Measurements from ENCODE around the gene FEM1A.
"Not testable (repeated sequence)": the region's sequence is repeated elsewhere in the genome, so short reads cannot be mapped to it uniquely, and the experiment has no call there.

The FEM1A gene

GRCh38 chr19:4775627-4776152, 15.8 kb upstream of the FEM1A start:
- no peak for DNase-seq

DNA sequence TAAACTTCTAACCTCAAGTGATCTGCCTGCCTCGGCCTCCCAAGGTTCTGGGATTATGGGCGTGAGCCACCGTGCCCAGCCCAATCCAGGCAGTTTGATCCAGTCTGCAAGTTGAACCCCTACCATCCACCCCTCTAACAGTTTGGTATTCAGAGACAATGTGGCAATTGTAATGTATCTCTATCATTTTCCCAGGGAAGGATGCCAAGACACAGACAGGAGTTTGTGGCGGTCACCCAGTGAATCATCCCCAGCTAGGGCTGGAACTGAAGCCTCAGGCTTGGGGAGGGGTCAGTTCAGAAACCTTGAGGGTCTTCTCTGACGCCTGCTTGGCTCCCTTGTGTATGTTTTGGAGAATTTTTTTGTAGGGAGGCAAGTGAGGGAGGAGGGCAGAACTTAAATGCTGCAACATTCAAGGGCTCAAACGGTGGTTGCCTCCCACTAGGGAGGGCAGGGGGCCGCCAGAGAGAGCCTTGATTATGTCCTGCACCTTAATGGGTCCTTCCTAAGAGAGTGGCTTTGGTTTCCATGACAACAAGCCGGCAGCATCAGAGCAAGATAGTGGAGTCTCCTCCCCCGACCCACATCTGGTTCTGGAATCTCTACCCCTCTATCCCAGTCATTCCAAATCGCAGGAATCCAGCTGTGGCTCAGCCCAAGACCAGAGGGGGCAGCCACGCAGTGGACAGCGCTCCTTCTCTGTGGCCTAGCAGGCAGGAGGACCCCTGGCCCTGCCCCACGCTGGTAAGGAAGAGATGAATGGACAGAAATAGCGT, 14.9 kb upstream of the FEM1A start:
- DNase-seq: no peak

DNA sequence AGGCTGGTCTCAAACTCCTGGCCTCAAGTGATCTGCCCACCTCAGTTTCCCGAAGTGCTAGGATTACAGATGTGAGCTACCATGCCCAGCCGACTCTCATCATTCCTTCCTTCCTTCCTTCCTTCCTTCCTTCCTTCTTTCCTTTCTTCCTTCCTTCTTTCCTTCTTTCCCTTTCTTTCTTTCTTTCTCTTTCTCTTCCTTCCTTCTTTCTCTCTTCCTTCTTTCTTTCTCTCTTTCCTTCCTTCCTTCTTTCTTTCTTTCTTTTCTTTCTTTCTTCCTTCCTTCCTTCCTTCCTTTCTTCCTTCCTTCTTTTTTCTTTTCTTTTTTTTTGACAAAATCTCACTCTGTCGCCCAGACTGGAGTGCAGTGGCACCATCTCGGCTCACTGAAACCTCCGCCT, 13.4 kb upstream of the FEM1A start:
- not testable (repeated sequence) for DNase-seq

GRCh38 chr19:4780860-4781259, 10.7 kb upstream of the FEM1A start:
- no peak for DNase-seq

GRCh38 chr19:4781801-4782200, 9.7 kb upstream of the FEM1A start:
- DNase-seq: no peak

DNA sequence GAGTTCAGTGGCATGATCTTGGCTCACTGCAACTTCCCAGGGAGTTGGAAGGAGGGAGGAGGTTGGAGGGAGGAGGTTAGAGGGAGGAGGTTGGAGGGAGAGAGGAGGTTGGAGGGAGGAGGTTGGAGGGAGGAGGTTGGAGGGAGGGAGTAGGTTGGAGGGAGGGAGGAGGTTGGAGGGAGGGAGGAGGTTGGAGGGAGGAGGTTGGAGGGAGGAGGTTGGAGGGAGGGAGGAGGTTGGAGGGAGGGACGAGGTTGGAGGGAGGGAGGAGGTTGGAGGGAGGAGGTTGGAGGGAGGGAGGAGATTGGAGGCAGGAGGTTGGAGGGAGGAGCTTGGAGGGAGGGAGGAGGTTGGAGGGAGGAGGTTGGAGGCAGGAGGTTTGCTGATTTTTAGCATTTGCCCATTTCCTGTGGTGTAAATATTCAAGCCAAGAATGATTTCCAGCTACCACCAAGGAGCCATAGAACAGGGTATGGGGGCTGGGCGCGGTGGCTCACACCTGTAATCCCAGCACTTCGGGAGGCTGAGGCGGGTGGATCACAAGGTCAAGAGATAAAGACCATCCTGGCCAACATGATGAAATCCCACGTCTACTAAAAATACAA, 5.0 kb upstream of the FEM1A start:
- DNase-seq: not testable (repeated sequence)

DNA sequence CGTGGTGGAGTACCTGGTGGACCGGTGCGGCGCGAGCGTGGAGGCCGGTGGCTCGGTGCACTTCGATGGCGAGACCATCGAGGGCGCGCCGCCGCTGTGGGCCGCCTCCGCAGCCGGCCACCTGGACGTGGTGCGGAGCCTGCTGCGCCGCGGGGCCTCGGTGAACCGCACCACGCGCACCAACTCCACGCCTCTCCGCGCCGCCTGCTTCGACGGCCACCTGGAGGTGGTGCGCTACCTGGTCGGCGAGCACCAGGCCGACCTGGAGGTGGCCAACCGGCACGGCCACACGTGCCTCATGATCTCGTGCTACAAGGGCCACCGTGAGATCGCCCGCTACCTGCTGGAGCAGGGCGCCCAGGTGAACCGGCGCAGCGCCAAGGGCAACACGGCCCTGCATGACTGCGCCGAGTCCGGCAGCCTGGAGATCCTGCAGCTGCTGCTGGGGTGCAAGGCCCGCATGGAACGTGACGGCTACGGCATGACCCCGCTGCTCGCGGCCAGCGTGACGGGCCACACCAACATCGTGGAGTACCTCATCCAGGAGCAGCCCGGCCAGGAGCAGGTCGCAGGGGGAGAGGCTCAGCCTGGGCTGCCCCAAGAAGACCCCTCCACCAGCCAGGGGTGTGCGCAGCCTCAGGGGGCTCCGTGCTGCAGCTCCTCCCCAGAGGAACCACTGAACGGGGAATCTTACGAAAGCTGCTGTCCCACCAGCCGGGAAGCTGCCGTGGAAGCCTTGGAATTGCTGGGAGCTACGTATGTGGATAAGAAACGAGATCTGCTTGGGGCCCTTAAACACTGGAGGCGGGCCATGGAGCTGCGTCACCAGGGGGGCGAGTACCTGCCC, 708 bp downstream of the FEM1A start:
- DNase-seq: not testable (repeated sequence)

- DNase-seq: not testable (repeated sequence)
Observed at GRCh38 chr19:4792866-4793195, 1.3 kb downstream of the FEM1A start.

GRCh38 chr19:4793278-4793677, 1.7 kb downstream of the FEM1A start:
- DNase-seq: not testable (repeated sequence)

GRCh38 chr19:4794971-4795370, 3.4 kb downstream of the FEM1A start:
- no peak for DNase-seq

DNA sequence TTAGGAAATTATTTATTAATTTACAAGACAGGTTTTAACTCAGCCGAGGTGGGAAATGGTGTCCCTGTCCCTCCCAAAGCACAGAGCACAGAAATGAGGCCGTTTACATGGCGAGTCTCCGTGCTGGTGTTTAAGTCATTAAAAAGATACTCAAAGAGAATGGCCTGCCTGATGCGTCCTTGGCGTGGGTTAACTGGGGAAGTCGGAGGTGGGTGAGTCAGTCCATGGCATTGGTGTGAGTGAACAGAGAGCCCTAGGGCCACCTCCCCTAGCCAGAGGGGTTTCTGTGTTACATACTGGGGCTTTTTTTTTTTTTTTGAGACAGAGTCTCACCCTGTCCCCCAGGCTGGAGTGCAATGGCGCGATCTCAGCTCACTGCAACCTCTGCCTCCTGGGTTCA, 3.9 kb downstream of the FEM1A start:
- no peak for DNase-seq

DNA sequence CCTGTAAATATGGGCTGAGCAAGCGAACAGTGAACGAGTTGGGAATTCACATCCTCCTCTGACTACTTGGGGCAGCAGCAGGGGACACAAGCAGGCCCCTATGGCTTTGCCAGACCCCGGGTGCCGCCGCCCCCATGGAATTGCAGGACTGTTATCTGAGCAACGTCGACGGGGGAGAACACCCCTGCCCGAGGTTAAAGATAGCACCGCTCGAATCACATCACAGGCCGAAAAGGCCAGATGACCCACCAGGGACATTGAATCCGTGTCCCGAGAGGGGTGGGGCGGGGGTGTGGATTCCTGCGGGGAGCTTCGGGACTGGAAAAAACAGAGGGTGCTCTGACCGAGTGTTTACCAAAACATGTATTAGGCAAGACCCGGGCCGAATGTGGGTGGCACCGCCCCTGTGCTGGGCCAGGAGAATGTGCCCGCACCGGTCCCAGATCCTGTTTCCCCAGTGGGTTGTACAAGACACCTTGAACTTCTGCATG, 9.1 kb downstream of the FEM1A start:
- no peak for DNase-seq

GRCh38 chr19:4801085-4801619, 9.6 kb downstream of the FEM1A start:
- DNase-seq: no peak

DNA sequence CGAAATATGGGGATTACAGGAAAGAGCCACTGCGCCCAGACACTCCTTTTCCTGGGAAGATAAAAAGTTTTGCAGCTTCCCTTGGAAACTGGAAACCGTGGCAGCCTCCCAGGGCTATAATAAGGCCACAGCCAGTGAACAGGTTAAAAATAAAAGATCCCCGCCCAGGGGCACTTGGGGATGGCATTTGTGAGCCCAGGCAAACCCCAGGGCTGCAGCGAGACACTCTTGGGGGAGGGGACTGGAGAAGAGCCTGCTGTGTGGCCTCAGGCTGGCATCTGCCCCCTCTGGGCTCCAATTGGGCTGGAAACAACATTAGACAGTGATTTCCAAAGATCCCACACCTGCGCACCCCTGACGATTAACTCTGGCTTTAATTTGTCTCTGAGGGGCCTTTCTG, 11.2 kb downstream of the FEM1A start:
- no peak for DNase-seq

GRCh38 chr19:4803736-4804695, 12.5 kb downstream of the FEM1A start:
- DNase-seq: peak; percentile 32

DNA sequence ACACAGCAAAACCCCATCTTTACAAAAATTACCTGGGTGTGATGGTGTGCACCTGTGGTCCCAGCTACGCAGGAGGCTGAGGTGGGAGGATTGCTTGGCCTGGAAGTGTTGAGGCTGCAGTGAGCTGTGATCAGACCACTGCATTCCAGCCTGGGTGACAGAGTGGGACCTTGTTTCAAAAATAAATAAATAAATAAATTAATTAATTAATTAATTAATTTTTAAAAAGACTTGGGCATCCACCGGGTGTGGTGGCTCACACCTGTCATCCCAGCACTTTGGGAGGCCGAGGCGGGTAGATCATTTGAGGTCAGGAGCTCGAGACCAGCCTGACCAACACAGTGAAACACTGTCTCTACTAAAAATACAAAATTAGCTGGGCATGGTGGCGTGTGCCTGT, 13.6 kb downstream of the FEM1A start:
- not testable (repeated sequence) for DNase-seq

GRCh38 chr19:4806384-4806783, 14.8 kb downstream of the FEM1A start:
- no peak for DNase-seq

DNA sequence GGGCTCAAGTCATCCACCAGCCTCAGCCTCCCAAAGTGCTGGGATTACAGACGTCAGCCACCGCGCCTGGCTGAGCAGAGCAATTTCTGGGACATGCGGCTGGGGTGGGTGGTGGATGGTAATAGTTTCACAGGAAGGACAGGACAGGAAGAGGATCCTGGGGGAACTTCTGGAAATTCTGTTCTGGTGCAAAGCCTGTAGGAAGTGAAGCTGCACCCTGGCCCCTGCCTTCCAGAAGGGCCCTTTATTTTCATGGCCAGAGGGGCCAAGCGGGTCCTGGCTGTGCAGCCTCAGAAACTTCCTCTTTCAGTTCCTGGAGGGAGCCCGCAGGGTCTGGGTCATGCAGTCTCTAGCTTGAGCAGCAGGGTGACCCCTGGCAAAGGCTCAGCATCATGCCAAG, 15.7 kb downstream of the FEM1A start:
- no peak for DNase-seq

- peak; percentile 75 for DNase-seq
Observed at GRCh38 chr19:4811328-4812131, 20.0 kb downstream of the FEM1A start.

DNA sequence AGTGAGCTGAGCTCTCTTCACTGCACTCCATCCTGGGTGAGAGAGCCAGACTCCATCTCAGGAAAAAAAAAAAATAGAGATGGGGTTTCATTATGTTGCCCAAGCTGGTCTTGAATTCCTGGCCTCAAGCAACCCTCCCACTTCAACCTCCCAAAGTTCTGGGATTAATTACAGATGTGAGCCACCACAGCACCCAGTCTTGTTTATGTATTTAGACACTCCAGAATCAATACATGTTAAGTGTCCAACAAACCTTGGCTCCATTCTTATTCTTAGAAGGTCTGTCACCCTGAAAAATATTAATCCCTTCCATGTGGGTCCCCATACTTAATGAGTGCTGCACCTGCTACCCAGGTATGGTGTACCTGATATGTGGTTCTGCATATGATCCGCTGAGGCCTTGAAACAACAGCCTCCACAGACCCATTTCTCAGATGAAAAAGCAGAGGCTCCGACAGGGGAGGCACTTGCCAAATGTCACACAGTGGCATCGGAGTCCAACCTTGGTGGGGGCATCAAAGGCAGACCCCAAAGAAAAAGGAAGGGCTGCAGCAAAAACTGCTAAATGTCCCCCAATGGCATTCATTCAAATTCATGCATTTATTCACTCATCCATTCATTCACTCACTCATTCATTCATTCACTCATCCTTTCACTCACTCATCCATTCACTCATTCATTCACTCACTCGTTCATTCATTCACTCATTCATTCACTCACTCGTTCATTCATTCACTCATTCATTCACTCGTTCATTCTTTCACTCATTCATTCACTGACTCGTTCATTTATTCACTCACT, 23.3 kb downstream of the FEM1A start:
- no peak for DNase-seq

Data from activated effector memory CD4-positive, alpha-beta T cell treated with Interleukin-2 at 50 U/mL for 16 hours (primary cell).